HepG2 (cell line): ENCODE data around the gene IL1RAP. TPM values are rescaled to one million over a fixed set of nuclear protein-coding genes. Genes with fewer than 3 reads are reported as not detected.

Experiments used
- ATAC-seq: fragments of 200-7000 bp; cut with Tn5 transposase; 3 replicates; pipeline ENCODE4 v1.9.1; 2020; ENCODE audit warnings: mild to moderate bottlenecking, moderate library complexity
- BruUV-seq: library from RNA; stranded (reverse); fragments of 400-500 nt; replicated peaks from 2 replicates; lab custom pipeline; 2021; lab: Mats Ljungman, UMichigan
- CTCF ChIA-PET: fragments of 300-600 bp; formaldehyde crosslinking; extraction: SDS; loops from one replicate; lab custom pipeline; 2021; ENCODE audit warnings: low total read pairs, inconsistent platforms, low intra/inter-chr PET ratio; lab: Yijun Ruan, JAX
- POLR2A ChIA-PET: fragments of 350-600 bp; sonication (Branson Sonifier 250); formaldehyde crosslinking; loops from one replicate; lab custom pipeline; 2020; ENCODE audit warnings: antibody characterized with exemption, inconsistent platforms; lab: Yijun Ruan, JAX
- DNase-seq: peaks from one replicate; pipeline ENCODE4 v3.0.0-alpha.2; 2015; ENCODE audit warnings: low spot score
- FAIRE-seq: peaks from 3 replicates; lab custom pipeline; 2011; peaks lifted over from hg19 to GRCh38; lab: Jason Lieb, UNC
- H2AFZ ChIP-seq: one replicate; pipeline ENCODE4 v1.6.1; 2011; ENCODE audit warnings: low read length, inconsistent platforms
- H3K27ac ChIP-seq: fragments of 300-600 bp; 3 replicates; pipeline ENCODE4 v1.8.0; 2011; ENCODE audit warnings: mixed run types, mild to moderate bottlenecking, mixed read lengths, low read length, inconsistent platforms; ENCODE audit not compliant: insufficient read depth; ENCODE audit errors: extremely low read length
- H3K27me3 ChIP-seq, 2 experiments: fragments of 200-600 bp in 1 of 2; 2 replicates in 1 of 2; 3 replicates in 1 of 2; pipeline versions ENCODE4 v1.6.0 to v1.8.0; 2011; ENCODE audit warnings: low read length in 2 of 2, mild to moderate bottlenecking in 2 of 2, moderate library complexity in 2 of 2, inconsistent platforms in 1 of 2; ENCODE audit not compliant: insufficient read depth in 2 of 2, control insufficient read depth in 1 of 2
- H3K36me3 ChIP-seq, 2 experiments: fragments of 200-600 bp in 1 of 2; replicated peaks in 1 of 2; 2 replicates in 1 of 2; 3 replicates in 1 of 2; pipeline versions ENCODE4 v1.5.1 to v1.8.0; 2011; ENCODE audit warnings: low read length in 2 of 2, inconsistent platforms in 1 of 2; ENCODE audit not compliant: insufficient read depth in 2 of 2, control insufficient read depth in 1 of 2
- H3K4me1 ChIP-seq: 2 replicates; pipeline ENCODE4 v1.5.1; 2012; ENCODE audit warnings: low read length, inconsistent platforms; ENCODE audit not compliant: insufficient read depth
- H3K4me2 ChIP-seq: 2 replicates; pipeline ENCODE4 v1.6.0; 2011; ENCODE audit warnings: low read depth, low read length, inconsistent platforms
- H3K4me3 ChIP-seq, 3 experiments: fragments of 200-600 bp in 1 of 3; sonication (generic), shearing (Covaris generic) in 1 of 3; replicated peaks in 1 of 3; 2 replicates each; pipeline ENCODE4 v1.5.1; 2011 to 2016; ENCODE audit warnings: low read length in 3 of 3, inconsistent platforms in 2 of 3, low read depth in 2 of 3, mild to moderate bottlenecking in 2 of 3, control low read depth in 1 of 3, mixed read lengths in 1 of 3; ENCODE audit not compliant: insufficient read depth in 1 of 3
- H3K79me2 ChIP-seq: one replicate; pipeline ENCODE4 v1.6.1; 2011; ENCODE audit warnings: low read length, inconsistent platforms; ENCODE audit not compliant: insufficient read depth
- H3K9ac ChIP-seq: 2 replicates; pipeline ENCODE4 v1.6.0; 2011; ENCODE audit warnings: mild to moderate bottlenecking, low read depth, low read length, inconsistent platforms; ENCODE audit not compliant: insufficient read depth
- H3K9me3 ChIP-seq: 2 replicates; pipeline ENCODE4 v1.5.1; 2012; ENCODE audit warnings: mild to moderate bottlenecking, low read length
- H4K20me1 ChIP-seq: 2 replicates; pipeline ENCODE4 v1.6.0; 2011; ENCODE audit warnings: inconsistent platforms, mild to moderate bottlenecking, low read length, moderate library complexity; ENCODE audit not compliant: insufficient read depth
- MXI1 ChIP-seq: IDR thresholded peaks from 3 replicates; pipeline ENCODE4 v1.6.1; 2012; ENCODE audit warnings: low read depth, low read length, inconsistent platforms, borderline replicate concordance
- RAD21 ChIP-seq: fragments of 450-650 bp; formaldehyde crosslinking; IDR thresholded peaks from 2 replicates; pipeline ENCODE4 v1.5.0; 2020; ENCODE audit warnings: mild to moderate bottlenecking
- TEAD3 ChIP-seq: optimal IDR thresholded peaks from 2 replicates; pipeline ENCODE3; 2016; ENCODE audit warnings: borderline replicate concordance
- ZNF431 ChIP-seq: sonication (generic); formaldehyde crosslinking; IDR thresholded peaks from 2 replicates; pipeline ENCODE4 v1.9.0; 2022; ENCODE audit warnings: missing genetic modification reagents, low read depth, mild to moderate bottlenecking, borderline replicate concordance
- ZNF605 ChIP-seq: sonication (generic); formaldehyde crosslinking; IDR thresholded peaks from 2 replicates; pipeline ENCODE4 v1.8.0; 2022; ENCODE audit warnings: mild to moderate bottlenecking, missing genetic modification reagents
- ZNF782 ChIP-seq: sonication (generic); formaldehyde crosslinking; IDR thresholded peaks from 2 replicates; pipeline ENCODE4 v1.4.0; 2020; ENCODE audit warnings: missing genetic modification reagents, mild to moderate bottlenecking, borderline replicate concordance
- ZSCAN12 ChIP-seq: sonication (generic); formaldehyde crosslinking; IDR thresholded peaks from 2 replicates; pipeline ENCODE4 v1.9.0; 2021; ENCODE audit warnings: mild to moderate bottlenecking, missing genetic modification reagents
- WGBS: methylation state at CpG from one replicate; pipeline ENCODE4 v1.1.6; 2017; ENCODE audit warnings: low lambda C conversion rate; 5-methylcytosine and 5-hydroxymethylcytosine counted together
- in situ Hi-C: cut with HindIII; loops from 2 replicates; pipeline ENCODE4 v1.10.0; 2017; ENCODE audit warnings: low pct_unique_long_range_greater_than_20kb; ENCODE audit not compliant: extremely low pct_ligation_motif_present
- intact Hi-C: fragments of 100-400 bp; cut with micrococcal nuclease; formaldehyde crosslinking; loops from one replicate; pipeline ENCODE4 v1.10.0; 2022; ENCODE audit not compliant: unreplicated experiment
- polyA plus RNA-seq, 8 experiments: library from polyadenylated mRNA; depleted of rRNA in 3 of 8; stranded (reverse) in 7 of 8; unstranded in 1 of 8; fragments of >200 nt; fragmentation: Illumina TruSeq in 4 of 8; extraction: Trizol in 4 of 8; gene quantifications; 2 replicates each; pipeline versions ENCODE4 v1.2.1 to v1.2.3, GENCODE V29; 2011 to 2016; ENCODE audit warnings: low read depth in 4 of 8, missing spikeins in 1 of 8, mixed read lengths in 1 of 8; ENCODE audit not compliant: insufficient read depth in 1 of 8
- total RNA-seq, 5 experiments: library from RNA; depleted of rRNA; stranded (reverse); fragments of >200 nt; fragmentation: Illumina TruSeq; extraction: Trizol; gene quantifications; 2 replicates each; pipeline ENCODE4 v1.2.3, GENCODE V29; 2016; ENCODE audit warnings: low read depth in 1 of 5
- TF ChIP-seq, protein P1 (sequence below): sonication (generic); formaldehyde crosslinking; IDR thresholded peaks from 2 replicates; pipeline ENCODE4 v1.5.0; 2020; ENCODE audit warnings: missing genetic modification reagents, mild to moderate bottlenecking, borderline replicate concordance
- TF ChIP-seq, protein P2 (sequence below): sonication (generic); formaldehyde crosslinking; IDR thresholded peaks from 2 replicates; pipeline ENCODE4 v1.5.0; 2020; ENCODE audit warnings: mild to moderate bottlenecking, missing genetic modification reagents, borderline replicate concordance
- TF ChIP-seq, protein P3 (sequence below): sonication (generic); formaldehyde crosslinking; IDR thresholded peaks from 2 replicates; pipeline ENCODE4 v1.8.0; 2022; ENCODE audit warnings: mild to moderate bottlenecking, missing genetic modification reagents
- TF ChIP-seq, protein P4 (sequence below): sonication (generic); formaldehyde crosslinking; IDR thresholded peaks from 2 replicates; pipeline ENCODE4 v1.9.0; 2022; ENCODE audit warnings: low read depth, missing genetic modification reagents
- TF ChIP-seq, protein P5 (sequence below): sonication (generic); formaldehyde crosslinking; IDR thresholded peaks from 2 replicates; pipeline ENCODE4 v1.4.0; 2020; ENCODE audit warnings: missing genetic modification reagents

The IL1RAP gene
- total and polyA plus RNA-seq, 2 of the 13 experiments (the other 11 are each of a cell fraction or from before 2014, with no cell fraction given), result 18.3 to 54.9 TPM

DNA sequence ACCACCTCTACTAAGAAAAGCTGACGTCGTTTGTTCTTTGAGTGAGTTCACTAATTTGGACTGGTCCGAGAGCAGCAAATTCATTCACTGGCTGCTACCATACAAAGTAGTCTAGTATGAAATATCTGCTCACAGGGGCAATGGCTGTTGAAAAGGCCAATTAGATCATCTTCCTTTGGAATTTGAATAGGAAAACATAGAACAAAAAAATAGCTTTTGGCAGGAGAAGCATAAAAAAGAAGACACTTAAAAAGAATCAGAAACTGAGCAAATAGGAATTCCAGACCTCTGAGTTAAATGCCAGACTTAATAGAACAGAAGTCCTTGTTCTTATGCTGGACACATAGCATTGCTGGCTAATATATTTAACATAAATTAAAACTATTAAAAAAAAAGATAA is 159.3 kb downstream of the IL1RAP start:
- CTCF ChIA-PET, result no interaction called here
- Histone ChIP-seq H3K9me3 (no peaks in the 10 kb centered on the region), H3K4me1 (no peaks in the 10 kb centered on the region), H3K79me2 (no peaks in the 10 kb centered on the region), H2AFZ (no peak overlapping the region), H3K36me3 (no peaks in the 10 kb centered on the region), H4K20me1 (no peaks in the 10 kb centered on the region; the same call in 1 of the 2 replicates), H3K4me2 (no peak overlapping the region), H3K27ac (no peak overlapping the region), H3K4me3 (no peak overlapping the region), H3K27me3 (no peaks in the 10 kb centered on the region), H3K9ac (no peak overlapping the region)
- no peak for DNase-seq
- no peak for FAIRE-seq
- BruUV-seq, result no TSS peak
- POLR2A ChIA-PET, result no interaction called here
- no peak for ATAC-seq
- in situ Hi-C loops (no loop called here), intact Hi-C loops (no loop called here)
- TF ChIP-seq ZNF782 (CRISPR knock-in tag) (no peak), ZSCAN12 (CRISPR knock-in tag) (no peak), ZNF605 (no peak), TEAD3 (CRISPR knock-in tag) (no peak), RAD21 (CRISPR knock-in tag) (no peak), MXI1 (no peak), ZNF431 (CRISPR knock-in tag) (no peak)
- TF ChIP-seq, protein P1, sequence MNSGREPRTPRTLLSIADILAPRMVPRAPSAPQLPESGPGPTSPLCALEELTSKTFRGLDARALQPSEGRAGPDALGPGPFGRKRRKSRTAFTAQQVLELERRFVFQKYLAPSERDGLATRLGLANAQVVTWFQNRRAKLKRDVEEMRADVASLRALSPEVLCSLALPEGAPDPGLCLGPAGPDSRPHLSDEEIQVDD (CRISPR knock-in tag), result no peak
- TF ChIP-seq, protein P2, sequence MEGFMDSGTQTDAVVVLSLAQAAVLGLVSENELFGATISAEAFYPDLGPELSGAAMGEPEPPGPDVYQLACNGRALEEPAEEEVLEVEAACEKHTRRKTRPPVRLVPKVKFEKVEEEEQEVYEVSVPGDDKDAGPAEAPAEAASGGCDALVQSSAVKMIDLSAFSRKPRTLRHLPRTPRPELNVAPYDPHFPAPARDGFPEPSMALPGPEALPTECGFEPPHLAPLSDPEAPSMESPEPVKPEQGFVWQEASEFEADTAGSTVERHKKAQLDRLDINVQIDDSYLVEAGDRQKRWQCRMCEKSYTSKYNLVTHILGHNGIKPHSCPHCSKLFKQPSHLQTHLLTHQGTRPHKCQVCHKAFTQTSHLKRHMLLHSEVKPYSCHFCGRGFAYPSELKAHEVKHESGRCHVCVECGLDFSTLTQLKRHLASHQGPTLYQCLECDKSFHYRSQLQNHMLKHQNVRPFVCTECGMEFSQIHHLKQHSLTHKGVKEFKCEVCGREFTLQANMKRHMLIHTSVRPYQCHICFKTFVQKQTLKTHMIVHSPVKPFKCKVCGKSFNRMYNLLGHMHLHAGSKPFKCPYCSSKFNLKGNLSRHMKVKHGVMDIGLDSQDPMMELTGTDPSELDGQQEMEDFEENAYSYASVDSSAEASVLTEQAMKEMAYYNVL (CRISPR knock-in tag), result no peak
- TF ChIP-seq, protein P3, sequence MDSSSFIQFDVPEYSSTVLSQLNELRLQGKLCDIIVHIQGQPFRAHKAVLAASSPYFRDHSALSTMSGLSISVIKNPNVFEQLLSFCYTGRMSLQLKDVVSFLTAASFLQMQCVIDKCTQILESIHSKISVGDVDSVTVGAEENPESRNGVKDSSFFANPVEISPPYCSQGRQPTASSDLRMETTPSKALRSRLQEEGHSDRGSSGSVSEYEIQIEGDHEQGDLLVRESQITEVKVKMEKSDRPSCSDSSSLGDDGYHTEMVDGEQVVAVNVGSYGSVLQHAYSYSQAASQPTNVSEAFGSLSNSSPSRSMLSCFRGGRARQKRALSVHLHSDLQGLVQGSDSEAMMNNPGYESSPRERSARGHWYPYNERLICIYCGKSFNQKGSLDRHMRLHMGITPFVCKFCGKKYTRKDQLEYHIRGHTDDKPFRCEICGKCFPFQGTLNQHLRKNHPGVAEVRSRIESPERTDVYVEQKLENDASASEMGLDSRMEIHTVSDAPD, result no peak
- TF ChIP-seq, protein P4, sequence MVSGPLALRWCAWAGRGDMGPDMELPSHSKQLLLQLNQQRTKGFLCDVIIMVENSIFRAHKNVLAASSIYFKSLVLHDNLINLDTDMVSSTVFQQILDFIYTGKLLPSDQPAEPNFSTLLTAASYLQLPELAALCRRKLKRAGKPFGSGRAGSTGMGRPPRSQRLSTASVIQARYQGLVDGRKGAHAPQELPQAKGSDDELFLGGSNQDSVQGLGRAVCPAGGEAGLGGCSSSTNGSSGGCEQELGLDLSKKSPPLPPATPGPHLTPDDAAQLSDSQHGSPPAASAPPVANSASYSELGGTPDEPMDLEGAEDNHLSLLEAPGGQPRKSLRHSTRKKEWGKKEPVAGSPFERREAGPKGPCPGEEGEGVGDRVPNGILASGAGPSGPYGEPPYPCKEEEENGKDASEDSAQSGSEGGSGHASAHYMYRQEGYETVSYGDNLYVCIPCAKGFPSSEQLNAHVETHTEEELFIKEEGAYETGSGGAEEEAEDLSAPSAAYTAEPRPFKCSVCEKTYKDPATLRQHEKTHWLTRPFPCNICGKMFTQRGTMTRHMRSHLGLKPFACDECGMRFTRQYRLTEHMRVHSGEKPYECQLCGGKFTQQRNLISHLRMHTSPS, result no peak
- TF ChIP-seq, protein P5, sequence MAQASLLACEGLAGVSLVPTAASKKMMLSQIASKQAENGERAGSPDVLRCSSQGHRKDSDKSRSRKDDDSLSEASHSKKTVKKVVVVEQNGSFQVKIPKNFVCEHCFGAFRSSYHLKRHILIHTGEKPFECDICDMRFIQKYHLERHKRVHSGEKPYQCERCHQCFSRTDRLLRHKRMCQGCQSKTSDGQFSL (CRISPR knock-in tag), result no peak
- TF ChIP-seq, all 625 proteins: peak for 0
- WGBS, result 20% methylated on average over 3 of the region's 3 CpGs
